Caco-2 (cell line): ENCODE data around the gene STXBP2. TPM values are rescaled to one million over a fixed set of nuclear protein-coding genes. Genes with fewer than 3 reads are reported as not detected.

ENCODE experiments used
- BruUV-seq: library from RNA; stranded (reverse); fragments of 400-500 nt; replicated peaks from 2 replicates; lab custom pipeline; 2021; lab: Mats Ljungman, UMichigan
- CTCF ChIA-PET: fragments of 300-600 bp; sonication (Branson Sonifier 250); formaldehyde crosslinking; loops from one replicate; lab custom pipeline; 2022; ENCODE audit warnings: antibody characterized with exemption; lab: Charles Lee
- POLR2A ChIA-PET: fragments of 300-600 bp; sonication (Branson Sonifier 250); formaldehyde crosslinking; loops from one replicate; lab custom pipeline; 2022; ENCODE audit warnings: antibody characterized with exemption; lab: Charles Lee
- DNase-seq, 2 experiments: peaks; one replicate each; pipeline versions ENCODE4 v3.0.0 to v3.0.0-alpha.2; 2020 to 2022
- H3K27me3 ChIP-seq: replicated peaks from 2 replicates; pipeline ENCODE4 v1.6.0; 2011; ENCODE audit warnings: low read length; ENCODE audit not compliant: control insufficient read depth, insufficient read depth
- H3K36me3 ChIP-seq: 2 replicates; pipeline ENCODE4 v1.5.1; 2011; ENCODE audit warnings: low read length; ENCODE audit not compliant: control insufficient read depth, insufficient read depth
- H3K4me1 ChIP-seq: fragments of 250-450 bp; sonication (Bioruptor Pico); 2 replicates; pipeline ENCODE4 v1.5.1; 2020; ENCODE audit warnings: mild to moderate bottlenecking
- H3K4me3 ChIP-seq: 2 replicates; pipeline ENCODE4 v1.5.1; 2011; ENCODE audit warnings: low read depth, mild to moderate bottlenecking, control low read depth, low read length
- H3K9me3 ChIP-seq: fragments of 250-450 bp; sonication (Bioruptor Pico); 2 replicates; pipeline ENCODE4 v1.5.1; 2020; ENCODE audit warnings: mild to moderate bottlenecking, moderate library complexity
- H3K27ac Mint-ChIP-seq: one replicate; pipeline ENCODE4 v1.8.0; 2022; ENCODE audit warnings: mixed read lengths; ENCODE audit not compliant: unreplicated experiment
- H3K27me3 Mint-ChIP-seq: one replicate; pipeline ENCODE4 v1.8.0; 2022; ENCODE audit warnings: mixed read lengths; ENCODE audit not compliant: insufficient read depth, unreplicated experiment
- H3K36me3 Mint-ChIP-seq: one replicate; pipeline ENCODE4 v1.8.0; 2022; ENCODE audit warnings: mild to moderate bottlenecking, mixed read lengths; ENCODE audit not compliant: insufficient read depth, unreplicated experiment
- H3K4me1 Mint-ChIP-seq: one replicate; pipeline ENCODE4 v1.8.0; 2022; ENCODE audit warnings: low read depth, mixed read lengths; ENCODE audit not compliant: unreplicated experiment
- H3K4me3 Mint-ChIP-seq: one replicate; pipeline ENCODE4 v1.8.0; 2022; ENCODE audit warnings: mild to moderate bottlenecking, moderate library complexity, mixed read lengths; ENCODE audit not compliant: unreplicated experiment
- H3K9me3 Mint-ChIP-seq: one replicate; pipeline ENCODE4 v1.8.0; 2022; ENCODE audit warnings: mixed read lengths; ENCODE audit not compliant: unreplicated experiment
- intact Hi-C: fragments of 100-400 bp; cut with micrococcal nuclease; formaldehyde crosslinking; loops from one replicate; pipeline ENCODE4 v1.10.0; 2022; ENCODE audit not compliant: unreplicated experiment
- total RNA-seq: library from RNA; stranded (reverse); gene quantifications from 2 replicates; pipeline ENCODE4 v1.2.3, GENCODE V29; 2022
- TF ChIP-seq, protein P1 (sequence below), 2 experiments: fragments of 200-600 bp in 1 of 2; IDR thresholded peaks; 1 replicate in 1 of 2; 2 replicates in 1 of 2; pipeline versions ENCODE4 v1.5.1 to v1.8.0; 2011 to 2022; ENCODE audit warnings: antibody characterized with exemption in 1 of 2, control low read depth in 1 of 2, inconsistent platforms in 1 of 2, low read depth in 1 of 2, low read length in 1 of 2, mild to moderate bottlenecking in 1 of 2, moderate library complexity in 1 of 2; ENCODE audit not compliant: insufficient read depth in 1 of 2, severe bottlenecking in 1 of 2, unreplicated experiment in 1 of 2

STXBP2 gene
- total RNA-seq, 1 experiment from 2014 or later, result 113 TPM

DNA sequence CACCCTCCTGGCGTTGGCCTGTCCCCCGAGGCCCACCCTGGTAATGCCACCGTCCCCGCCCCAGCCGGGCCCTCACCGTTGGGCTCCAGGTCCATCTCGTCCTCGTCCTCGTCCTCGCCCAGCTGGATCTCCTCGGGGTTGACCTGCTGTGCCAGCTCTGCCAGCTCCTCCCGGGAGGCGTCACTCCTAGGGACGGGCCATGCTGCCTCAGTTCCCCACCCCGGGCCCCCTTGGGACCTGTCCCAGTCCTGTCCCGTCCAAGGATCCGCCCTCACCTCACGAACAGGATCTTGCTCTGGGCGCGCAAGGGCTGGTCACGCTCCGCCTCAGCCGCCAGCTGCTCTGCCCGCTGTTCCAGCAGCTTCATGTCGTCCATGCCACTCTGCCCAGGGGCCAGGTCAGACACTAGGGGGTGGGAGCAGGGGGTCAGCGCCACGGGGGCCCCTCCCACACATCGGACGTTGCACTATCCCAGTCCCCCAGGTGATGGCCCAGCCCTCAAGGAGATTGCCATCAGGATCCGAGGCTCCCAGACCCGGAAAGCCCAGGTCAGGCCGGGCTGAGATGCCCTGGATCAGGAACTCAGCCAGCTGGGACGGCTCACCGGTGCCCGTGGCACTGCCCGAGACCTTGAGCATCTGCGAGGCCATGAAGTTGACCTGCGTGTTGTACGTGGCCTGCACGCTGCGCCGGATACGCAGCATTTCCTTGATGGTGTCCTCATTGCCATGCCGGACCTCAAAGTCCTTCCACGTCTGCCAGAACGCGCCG, 17.1 kb upstream of the STXBP2 start:
- no peak overlapping the region for H3K27ac Mint-ChIP-seq
- ChIA-PET POLR2A (no interaction called here), CTCF (no interaction called here)
- no peaks in the 10 kb centered on the region for H3K27me3 Mint-ChIP-seq
- no peaks in the 10 kb centered on the region for H3K27me3 ChIP-seq
- no peak overlapping the region for H3K4me3 Mint-ChIP-seq
- intact Hi-C loops, result no loop called here
- no peak for DNase-seq
- BruUV-seq, result no TSS peak
- H3K4me1 ChIP-seq, result no peaks in the 10 kb centered on the region
- H3K36me3 ChIP-seq, result no peaks in the 10 kb centered on the region; the same call in 1 of the 2 replicates
- peaks cover 80% of the 10 kb centered on the region for H3K36me3 Mint-ChIP-seq
- no peaks in the 10 kb centered on the region for H3K9me3 Mint-ChIP-seq
- no peaks in the 10 kb centered on the region for H3K4me1 Mint-ChIP-seq
- H3K9me3 ChIP-seq, result no peaks in the 10 kb centered on the region
- no peak overlapping the region for H3K4me3 ChIP-seq
- TF ChIP-seq, protein P1, sequence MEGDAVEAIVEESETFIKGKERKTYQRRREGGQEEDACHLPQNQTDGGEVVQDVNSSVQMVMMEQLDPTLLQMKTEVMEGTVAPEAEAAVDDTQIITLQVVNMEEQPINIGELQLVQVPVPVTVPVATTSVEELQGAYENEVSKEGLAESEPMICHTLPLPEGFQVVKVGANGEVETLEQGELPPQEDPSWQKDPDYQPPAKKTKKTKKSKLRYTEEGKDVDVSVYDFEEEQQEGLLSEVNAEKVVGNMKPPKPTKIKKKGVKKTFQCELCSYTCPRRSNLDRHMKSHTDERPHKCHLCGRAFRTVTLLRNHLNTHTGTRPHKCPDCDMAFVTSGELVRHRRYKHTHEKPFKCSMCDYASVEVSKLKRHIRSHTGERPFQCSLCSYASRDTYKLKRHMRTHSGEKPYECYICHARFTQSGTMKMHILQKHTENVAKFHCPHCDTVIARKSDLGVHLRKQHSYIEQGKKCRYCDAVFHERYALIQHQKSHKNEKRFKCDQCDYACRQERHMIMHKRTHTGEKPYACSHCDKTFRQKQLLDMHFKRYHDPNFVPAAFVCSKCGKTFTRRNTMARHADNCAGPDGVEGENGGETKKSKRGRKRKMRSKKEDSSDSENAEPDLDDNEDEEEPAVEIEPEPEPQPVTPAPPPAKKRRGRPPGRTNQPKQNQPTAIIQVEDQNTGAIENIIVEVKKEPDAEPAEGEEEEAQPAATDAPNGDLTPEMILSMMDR (IDR thresholded peaks at IDR 0.05; ENCODE audit: insufficient read depth in 1 of 2, low read depth in 1 of 2, low read length in 1 of 2, severe bottlenecking in 1 of 2, unreplicated experiment in 1 of 2), result no peak

- Histone ChIP-seq H3K9me3 (no peaks in the 10 kb centered on the region), H3K27me3 (no peaks in the 10 kb centered on the region), H3K36me3 (no peaks in the 10 kb centered on the region; the same call in 1 of the 2 replicates), H3K4me1 (no peaks in the 10 kb centered on the region), H3K4me3 (no peak overlapping the region)
- ChIA-PET CTCF (no interaction called here), POLR2A (no interaction called here)
- no peak overlapping the region for H3K27ac Mint-ChIP-seq
- H3K4me1 Mint-ChIP-seq, result no peaks in the 10 kb centered on the region
- intact Hi-C loops, result no loop called here
- BruUV-seq, result TSS peak; percentile 69
- TF ChIP-seq, protein P1 (IDR thresholded peaks at IDR 0.05; ENCODE audit: insufficient read depth in 1 of 2, low read depth in 1 of 2, low read length in 1 of 2, severe bottlenecking in 1 of 2, unreplicated experiment in 1 of 2), result no peak
- no peak overlapping the region for H3K4me3 Mint-ChIP-seq
- H3K9me3 Mint-ChIP-seq, result no peaks in the 10 kb centered on the region
- no peak for DNase-seq
- H3K27me3 Mint-ChIP-seq, result no peaks in the 10 kb centered on the region
- peaks cover 82% of the 10 kb centered on the region for H3K36me3 Mint-ChIP-seq
These were observed 16.2 kb upstream of the STXBP2 start for GRCh38 chr19:7620442-7621412.
